AG08396 (cell line): ENCODE data around the gene CBS.
"Not testable (repeated sequence)": the region's sequence is repeated elsewhere in the genome, so short reads cannot be mapped to it uniquely, and the experiment has no call there.

Experiments
- DNase-seq: peaks from one replicate; pipeline ENCODE4 v3.0.0; 2012; ENCODE audit warnings: low spot score, mixed read lengths

The CBS gene

DNA sequence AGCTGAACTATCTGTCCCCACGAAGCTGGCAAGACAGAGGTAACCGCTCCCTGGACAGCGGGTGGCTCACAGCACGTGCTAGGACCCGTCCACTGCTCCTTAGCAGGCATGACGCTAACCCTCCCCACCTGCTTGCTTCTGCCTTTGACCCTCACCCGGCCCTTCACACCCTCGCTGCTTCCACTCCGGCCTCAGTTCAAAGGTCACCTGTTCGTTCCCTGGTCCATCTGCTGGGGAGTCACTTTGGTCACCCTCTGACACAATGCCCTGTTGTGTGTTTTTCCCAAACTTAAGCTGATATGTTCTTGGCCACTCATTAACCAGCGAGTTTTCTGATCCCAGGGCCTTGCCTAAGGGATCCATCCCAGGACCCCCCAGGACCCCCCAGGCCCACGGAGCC is 7.6 kb downstream of the CBS start:
- not testable (repeated sequence) for DNase-seq

DNA sequence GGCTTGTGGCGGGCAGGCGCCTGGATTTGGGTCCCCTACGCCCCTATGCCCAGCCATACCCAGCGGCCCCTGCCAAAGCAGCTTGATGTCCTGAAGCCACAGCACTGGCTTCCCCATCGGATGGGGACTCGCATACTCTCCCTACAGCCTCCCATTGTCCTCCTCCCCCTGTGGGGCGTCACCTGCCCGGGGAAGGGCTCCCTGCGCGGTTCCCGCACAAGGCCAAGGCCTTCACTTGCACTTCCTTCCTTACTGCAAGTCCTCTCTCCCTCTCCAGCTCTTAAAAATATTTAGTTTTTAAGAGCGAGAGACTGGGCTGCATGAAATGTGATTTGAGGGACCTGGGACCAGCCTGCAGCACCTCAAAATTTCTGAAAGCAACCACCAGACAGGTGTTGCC is 8.9 kb downstream of the CBS start:
- not testable (repeated sequence) for DNase-seq

DNA sequence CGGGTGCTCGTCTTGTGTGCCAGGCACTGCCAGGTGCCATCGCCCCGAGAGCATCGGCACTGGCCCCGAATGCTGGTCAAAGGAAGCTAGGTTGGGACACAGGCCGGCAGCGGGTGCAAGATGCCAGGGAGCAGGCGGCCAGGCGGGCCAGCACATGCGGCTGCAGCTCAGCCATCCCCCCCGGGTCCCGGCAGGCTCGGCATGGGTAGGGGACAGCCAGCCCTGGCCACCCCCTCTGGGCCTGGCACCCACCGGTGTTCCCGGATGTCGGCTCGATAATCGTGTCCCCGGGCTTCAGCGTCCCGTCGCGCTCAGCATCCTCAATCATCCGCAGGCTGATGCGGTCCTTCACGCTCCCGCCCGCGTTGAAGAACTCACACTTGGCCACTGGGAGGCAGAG is 9.6 kb downstream of the CBS start:
- not testable (repeated sequence) for DNase-seq

DNA sequence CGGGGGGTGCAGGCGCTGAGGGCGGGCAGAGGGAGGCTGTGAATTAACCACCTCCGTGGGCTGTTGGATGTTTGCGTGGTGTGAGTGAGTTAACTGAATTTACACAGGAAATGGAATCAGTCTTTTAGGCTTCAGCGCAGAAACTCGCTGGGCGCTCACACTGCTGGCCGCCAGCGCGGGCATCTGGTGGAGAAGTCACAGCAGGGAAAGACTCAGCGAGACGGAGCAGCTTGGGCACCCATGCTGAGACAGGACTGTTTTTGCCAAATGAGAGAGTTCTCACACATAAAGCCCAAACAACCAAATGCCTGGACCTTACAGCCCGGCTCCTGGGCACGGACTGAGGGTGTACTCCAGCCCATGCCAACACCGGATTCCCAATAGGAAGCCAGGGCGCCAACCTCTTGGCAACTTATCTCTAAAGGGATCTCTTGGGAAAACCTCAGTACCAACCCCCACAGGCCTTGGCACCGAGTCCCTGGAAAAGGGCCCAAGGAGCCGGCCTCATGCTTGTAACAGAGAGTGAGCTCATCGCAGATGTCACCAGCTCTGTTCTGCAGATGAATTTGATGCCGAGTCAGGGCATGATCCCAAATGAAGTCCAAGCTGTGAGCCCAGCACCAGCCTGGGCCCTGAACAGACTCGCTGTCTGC is 11.2 kb downstream of the CBS start:
- not testable (repeated sequence) for DNase-seq

DNA sequence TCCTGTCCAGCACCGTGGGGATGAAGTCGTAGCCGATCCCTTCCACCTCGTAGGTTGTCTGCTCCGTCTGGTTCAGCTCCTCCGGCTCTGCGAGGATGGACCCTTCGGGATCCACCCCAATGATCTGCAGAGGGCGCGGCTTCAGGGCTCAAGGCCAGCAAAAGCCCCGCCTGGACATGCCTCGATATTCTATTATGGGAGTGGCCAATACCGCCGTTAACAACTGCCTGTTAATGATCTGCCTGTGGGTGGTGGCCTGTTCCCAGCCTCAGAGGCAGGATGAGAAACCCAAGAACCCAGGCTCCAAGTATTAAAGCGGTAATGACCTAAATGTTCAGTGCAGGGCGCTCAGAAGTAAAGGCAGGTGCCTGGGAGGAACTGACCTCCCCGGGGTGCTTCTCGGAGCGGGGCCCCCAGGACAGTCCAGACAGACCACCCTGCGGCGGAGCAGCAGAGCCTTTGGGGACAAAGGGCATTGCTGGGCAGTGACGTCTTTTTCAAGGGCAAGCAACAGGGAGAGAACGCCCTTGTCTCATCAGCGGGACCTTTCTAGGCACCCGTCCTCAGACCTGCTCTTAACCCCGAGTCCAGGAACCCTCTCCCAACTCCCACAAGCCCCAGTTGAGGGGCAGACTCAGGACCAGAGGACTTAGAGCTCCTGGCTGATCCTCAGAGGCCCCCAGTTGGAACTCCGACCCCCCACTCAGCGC is 12.5 kb downstream of the CBS start:
- DNase-seq = not testable (repeated sequence)

DNA sequence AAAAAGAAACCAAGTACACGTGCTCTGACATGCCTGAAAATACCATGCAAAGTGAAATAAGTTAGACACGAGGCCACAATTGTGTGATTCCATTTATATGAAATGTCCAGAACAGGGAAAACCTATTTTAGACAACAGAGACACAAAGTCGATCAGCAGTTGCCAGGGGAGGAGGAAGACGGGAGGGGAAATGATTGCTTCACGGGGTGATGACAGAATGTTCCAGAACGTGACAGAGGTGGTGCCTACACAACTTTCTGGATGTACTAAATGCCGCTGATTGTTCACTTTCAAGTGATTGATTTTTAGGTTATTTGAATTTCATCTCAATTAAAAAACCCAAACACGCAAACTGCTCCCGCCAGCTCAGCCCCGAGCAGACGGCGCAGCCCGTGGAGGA is 22.5 kb downstream of the CBS start:
- not testable (repeated sequence) for DNase-seq

DNA sequence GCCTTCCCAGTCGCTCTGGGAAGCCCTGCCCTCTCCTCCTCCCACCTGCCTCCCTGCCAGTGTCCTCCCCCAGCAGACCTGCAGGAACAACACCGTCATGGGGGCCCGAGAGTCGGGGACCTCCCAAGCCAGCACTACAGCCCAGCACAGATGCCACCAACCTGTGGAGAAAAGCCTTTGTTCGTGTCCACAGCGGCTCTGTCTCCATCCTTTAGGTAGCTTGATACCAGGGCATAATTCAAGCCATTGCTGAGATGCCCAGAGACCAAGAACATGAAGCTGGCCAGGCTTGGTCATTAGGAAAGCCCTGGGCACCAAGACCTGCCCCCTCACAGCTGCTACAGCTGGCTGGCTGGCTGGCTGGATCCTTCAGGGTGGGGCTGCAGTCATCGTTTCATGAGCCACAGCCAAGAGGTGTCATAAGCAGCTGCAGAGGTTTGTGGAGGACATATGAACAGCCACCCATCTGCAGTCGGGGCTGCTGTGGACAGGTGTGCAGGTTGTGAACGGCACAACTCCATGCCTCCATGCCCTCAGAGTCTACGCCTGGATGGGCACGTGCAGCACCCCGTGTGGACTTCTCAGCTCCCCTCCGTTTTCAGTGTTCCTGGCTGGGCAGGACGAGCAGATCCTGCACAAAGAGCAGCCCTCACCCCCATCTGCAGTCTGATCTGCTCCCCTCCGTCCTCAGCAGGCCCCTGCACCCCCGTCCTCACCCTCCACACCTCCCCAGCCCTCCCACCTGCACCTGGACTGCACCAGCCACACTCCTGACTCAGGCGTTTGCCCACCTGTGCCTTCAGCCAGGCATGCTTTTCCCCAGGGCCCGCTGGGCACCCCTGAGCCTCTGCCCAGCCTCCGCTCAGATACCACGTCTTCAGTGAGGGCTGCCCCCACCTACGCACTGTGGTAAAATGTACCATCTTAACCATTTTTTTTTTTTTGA is 29.5 kb downstream of the CBS start:
- DNase-seq = not testable (repeated sequence)

DNA sequence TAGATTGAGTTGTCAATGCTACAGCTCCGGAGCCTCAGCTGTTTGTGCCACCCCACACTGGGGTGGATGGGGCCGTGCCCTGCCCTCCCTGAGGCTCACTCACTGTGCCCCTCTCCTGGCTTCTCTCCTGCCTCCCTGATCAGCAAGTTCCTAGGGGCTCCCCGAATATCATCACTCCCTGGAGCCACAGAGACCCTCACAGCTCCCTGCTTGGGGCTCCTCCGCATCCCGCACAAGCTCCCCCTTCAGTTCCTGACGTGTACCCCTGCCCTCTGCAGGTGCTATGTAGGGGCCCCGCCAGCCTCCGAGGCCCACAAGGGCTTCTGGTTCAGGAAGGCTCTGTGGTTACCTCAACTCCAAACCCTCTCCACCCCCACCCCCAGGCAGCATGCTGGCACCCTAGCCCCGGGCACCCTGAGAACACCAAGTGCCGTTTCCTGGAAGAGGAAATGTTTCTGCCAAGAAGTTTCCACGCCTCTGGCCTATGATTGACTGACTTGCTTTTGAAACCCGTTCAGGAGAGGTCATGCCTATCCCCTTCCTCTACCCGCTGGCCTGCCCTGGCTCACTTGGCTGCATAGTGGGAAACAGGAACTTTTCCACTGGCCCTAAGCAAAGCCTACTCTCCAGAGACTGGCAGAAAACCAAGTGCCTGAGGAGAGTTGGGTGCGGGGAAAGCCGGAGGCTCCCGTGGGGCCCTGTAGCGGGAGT is 30.3 kb downstream of the CBS start:
- DNase-seq = not testable (repeated sequence)

DNA sequence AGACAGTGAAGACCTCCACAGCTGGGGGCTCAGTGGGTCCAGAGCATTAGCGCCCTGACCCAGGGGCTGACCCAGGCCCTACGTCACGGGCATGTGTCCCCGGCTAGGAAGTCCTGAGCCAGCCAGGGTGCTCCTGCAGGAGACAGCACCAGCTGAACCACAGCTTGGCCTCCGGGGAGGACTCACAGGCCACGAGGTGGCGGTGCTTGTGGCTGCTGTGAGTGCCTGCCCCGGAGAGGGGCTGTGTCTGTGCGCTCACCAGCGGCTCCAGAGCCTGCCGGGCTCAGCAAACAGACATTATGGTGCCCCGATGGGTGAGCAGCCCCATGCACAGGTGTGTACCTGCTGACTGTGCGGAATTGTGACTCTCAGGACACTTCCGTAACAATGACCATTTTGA is 31.1 kb downstream of the CBS start:
- DNase-seq = not testable (repeated sequence)

DNA sequence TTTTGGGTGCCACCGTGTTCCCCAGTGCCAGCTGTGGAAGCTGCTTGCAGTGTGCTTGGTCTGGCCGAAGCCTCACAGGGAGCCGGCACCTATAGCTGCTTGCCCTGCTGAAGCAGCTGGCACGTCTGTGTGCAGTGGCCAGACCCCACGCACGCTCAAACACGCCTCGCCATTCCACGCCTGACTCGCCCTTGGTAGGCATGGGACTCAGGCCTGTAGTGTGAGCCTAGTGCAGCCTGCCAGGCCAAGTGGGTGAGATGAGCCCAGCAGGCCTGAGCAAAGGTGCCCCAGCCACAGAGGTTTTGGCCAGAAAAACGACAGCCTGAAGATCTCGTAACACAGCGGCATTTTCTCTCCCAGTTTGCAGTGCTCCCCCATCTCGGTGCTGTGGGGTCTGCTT is 32.3 kb downstream of the CBS start:
- DNase-seq = not testable (repeated sequence)

DNA sequence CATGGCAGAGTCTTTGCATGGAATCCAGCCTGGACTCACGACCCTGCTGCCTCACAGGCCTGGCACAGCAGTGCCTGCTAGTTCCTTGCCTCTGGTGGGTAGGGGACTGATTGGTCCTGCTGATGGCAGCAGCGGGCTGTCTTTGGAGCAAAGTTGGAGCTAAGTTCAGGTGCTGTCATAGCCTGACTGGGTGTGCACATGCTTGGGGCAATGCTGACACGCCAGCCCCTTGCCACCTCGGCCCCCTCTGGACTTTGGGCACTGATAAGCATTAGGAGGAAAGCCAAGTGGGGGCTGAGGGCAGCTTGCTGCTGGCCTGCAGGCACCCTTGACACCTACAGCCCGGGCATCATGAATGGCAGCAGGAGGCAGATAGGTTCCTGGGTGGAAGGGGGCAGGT is 33.5 kb downstream of the CBS start:
- DNase-seq = not testable (repeated sequence)

DNA sequence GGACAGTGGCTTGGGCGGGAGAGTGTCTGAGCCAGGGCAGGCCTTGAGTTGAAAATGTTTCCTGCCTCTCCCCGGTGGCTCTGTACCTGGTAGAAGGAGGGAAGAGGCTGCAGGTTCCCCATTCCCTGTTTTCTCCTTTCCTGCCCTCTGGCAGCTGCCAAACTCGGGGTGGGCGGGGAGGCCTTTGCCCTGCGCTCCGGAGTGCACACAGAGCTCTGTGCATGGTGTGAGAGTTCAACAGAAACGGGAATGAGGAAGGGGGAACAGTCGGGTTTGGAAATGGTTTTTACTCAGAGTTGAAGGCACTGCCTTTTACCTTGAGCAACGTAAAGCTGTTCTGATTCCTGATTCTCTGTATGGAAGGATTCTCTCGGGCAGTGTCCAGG is 37.0 kb downstream of the CBS start:
- DNase-seq = not testable (repeated sequence)

DNA sequence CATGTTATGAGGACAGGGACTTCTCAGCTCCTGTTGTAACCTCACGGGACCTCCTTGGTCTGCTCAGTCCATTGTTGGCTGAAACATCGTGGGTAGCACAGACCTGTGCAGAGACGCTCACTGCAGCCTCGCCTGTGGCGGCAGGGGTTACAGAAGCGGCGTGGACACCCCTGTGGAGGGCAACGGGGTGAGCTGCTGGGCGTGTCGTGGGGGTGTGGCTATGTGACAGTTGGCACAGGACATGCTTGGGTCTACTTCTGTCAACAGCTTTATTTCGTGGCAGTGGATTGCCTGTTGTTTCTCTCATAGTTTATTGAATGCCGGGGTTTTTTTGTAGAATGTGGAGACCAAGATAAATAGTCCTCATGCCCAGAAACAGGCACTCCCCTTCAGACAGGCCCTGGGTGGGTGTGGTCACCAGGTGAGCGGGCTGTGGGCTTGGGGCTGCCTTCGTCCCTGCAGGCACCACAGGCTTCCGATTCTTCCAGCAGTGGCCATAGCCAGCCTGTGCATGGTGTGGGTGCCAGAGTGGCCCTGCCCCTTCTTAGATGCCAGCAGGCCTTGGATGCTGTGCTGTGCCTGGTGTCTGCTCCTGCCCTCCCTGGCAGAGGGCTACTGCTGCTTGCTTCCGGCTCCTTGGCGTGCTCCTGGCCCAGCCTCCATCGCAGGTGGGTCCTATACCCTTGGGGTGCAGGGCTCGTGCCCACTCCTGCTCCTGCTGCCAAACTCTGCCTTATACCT is 37.5 kb downstream of the CBS start:
- not testable (repeated sequence) for DNase-seq

DNA sequence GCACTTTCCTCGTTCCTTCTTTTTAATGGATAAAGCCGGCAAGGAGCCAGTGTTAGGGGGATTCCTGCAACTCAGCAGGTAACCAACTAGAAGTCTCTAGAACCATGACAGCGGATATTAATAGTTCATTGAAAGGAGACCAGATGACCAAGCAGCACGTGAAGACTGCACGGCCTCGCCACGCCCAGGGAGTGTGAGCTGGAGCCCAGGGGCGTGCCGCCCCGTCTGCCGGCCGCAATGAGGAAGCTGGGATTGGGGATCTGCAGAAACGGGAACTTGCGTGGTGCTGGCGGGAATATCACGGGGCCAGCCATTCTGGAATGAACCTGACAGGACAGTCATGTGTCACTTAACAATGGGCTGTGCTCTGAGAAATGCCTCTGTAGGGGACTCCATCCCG is 38.7 kb downstream of the CBS start:
- not testable (repeated sequence) for DNase-seq

DNA sequence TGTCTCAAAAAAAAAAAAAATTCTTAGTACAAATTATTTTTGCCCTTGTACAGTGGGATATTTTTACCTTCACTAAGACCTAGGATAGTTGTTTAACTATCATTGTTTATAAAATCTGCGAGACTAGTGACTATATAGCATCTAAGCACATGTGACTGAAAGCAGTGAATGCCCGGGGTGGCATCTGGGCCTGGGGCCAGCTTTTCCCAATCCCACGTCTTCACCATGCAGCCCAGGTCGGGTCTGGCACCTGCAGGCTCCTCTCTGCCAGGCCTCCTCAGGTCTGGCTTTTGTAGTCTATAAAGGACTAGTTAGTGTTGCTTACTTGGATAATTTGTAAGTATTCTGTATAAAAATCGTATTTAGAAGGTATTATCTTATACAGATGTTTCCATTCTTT is 40.8 kb downstream of the CBS start:
- no peak for DNase-seq

DNA sequence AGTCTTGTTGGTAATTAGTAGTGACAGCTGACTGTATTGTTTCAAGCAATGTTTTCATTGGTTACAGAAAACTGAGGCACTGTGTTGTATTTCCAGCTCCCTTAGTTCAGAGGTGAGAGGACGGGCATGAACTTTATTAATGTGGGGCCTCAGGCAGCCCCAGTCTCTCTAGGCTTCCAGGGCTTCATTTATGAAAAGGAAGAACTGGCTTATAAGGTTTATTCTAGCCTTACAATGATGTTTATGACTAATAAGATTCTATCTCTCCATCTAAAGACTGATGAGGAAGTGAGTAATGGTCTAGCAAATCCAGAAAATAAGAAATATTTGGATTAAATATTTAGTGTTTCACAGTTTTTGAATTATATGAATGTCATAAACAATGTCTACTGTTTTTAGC is 41.5 kb downstream of the CBS start:
- no peak for DNase-seq

DNA sequence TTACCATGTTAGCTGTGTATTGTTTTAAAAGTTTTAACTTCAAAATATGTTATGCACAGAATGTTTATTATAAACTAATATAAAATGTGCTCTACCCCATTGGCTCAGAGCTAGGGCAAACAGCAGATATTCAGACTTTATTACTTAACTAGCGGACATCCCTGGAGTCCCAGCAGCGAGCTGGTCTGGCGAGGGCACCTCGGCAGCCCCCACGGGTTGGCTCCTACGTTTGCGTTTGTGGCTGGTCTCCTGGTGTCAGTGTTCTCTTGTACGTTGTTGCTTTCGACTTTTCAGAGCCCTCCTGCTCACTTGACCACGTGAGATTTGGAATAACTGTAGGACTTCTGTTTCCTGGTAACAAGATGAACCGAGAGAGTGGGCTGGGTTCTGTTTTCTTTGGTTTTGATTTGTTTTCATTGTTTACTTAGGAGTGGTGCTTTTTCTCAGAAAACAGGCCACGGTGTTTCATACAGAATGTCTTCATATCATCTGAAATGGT is 44.5 kb downstream of the CBS start:
- DNase-seq = no peak

DNA sequence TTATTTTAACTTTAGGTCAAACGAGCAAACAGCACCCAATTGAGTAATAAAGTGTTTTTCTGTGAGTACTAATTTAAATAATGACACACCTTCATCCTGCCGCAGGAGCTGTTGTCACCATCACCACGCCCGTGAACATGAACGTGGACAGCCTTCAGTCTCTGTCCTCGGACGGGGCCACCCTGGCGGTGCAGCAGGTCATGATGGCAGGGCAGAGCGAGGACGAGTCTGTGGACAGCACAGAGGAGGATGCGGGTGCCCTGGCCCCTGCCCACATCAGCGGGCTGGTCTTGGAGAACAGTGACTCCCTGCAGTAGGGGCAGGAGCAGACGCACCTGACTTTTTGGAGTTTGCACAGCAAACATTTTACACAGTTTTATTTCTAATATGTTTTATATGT is 45.9 kb downstream of the CBS start:
- no peak for DNase-seq

DNA sequence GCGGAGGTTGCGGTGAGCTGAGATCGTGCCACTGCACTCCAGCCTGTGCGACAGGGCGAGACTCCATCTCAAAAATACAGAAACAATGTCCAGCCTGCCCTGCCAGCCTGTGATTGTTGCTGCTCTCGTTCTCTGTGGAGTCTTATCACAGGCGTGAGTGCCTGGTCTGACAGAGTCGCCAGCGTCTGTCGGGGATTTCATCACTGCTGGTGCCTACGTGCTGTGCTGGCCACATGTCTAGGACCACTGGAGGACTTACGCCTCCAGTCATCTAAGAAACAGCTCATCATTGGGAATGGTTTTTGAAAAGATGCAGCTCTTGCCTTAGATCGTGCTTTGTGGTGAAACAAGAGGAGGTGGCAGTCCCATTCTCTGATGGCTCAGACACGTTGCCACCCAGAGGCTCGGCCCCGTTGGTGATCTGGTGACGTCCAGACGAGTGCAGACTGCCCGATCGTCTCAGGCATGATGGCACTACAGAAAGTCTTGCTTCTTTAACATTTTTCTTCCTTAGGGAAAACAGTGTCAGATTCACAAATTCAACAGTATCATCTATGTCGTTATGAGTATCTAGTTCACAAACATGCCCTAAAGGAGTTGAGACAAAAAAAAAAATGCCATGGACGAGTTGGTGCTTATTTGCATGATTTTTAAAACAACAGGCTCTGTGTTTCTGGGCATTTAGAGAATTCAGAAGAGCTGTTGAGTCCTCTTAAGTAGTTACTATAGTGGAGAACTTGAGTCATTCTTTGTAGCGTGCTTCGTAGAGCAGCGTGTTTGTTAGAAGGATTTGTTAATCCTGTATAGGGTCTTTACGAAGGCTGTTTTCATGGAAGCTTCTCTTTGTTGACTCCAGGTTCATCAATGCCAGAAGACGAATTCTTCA is 47.5 kb downstream of the CBS start:
- DNase-seq = no peak

DNA sequence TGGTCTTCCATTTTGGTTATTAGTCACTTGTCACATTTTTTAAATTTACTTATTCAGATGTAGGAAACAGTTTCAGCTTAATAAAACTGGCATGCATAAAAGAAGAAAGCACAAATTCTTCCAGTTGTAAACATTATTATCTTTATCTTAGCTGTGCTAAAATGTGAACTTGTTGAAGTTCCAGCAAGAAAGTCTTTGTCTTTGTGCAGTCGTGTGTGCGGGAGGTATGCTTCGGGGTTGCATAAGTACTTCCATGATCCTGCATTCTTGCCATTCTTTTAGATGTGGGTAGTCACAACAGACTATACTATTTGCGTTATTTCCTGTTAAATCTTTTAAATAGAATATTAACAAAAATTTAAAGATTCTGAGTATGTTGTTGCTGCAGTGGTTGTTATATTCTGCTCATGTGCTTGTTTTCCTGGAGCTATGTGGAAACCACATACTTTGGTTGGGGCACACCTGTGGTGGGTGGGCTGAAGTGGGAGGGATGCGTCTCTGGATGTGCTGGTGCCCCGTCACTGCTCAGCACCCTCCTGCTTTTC is 49.9 kb downstream of the CBS start:
- peak; percentile 71 for DNase-seq
